ENCODE results near the gene POU6F2. TPM values are rescaled to one million over a fixed set of nuclear protein-coding genes. Genes with fewer than 3 reads are reported as not detected.
"Not testable (repeated sequence)": the region's sequence is repeated elsewhere in the genome, so short reads cannot be mapped to it uniquely, and the experiment has no call there.

The POU6F2 gene
- total RNA-seq, 1 donor, result not detected

DNA sequence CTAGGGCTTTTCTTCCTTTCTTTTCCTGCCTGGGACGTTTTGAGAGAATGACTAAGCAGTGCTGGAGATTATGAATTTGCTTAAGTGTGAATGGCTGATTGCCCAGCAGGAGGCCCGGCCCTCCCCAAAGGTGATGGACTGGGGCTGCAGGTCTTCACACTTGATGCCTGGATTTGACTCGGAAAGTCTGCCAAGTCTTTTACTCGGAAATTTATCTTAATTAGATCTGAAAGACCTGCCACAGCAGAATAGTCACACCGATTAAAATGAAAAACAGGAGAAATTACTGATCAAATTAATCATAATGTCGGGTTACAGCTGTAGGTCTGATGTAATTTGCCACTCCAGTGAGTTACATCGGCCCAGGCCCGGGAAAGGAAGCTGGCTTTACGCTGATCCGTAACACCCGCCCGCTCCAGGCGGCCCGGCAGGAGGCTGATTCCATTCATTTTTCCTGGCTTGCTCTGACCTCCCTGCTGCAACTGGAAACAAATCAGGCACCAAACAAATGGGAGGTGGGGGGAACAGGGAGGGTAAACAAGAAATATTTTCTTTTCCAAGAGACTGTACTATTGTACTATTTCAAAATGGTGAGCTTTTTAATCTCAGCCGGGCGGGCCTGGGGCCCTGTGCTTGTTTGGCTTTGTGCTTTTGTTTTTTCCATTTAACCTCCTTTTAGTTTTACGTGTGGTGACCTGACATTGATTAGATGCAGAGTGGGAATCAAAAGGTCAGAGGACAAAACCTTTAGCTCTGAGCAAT is 376.1 kb downstream of the POU6F2 start:
- Histone ChIP-seq H3K27me3 (ENCODE audit: insufficient read depth, low read length) (no peaks in the 10 kb centered on the region), H3K4me1 (ENCODE audit: insufficient read depth, low read length) (no peaks in the 10 kb centered on the region), H3K4me3 (ENCODE audit: low read length) (no peak overlapping the region), H3K9me3 (ENCODE audit: low read depth, low read length) (no peaks in the 10 kb centered on the region)

GRCh38 chr7:39355664-39356063 is 378.0 kb downstream of the POU6F2 start:
- Histone ChIP-seq H3K9me3 (ENCODE audit: low read depth, low read length) (no peaks in the 10 kb centered on the region), H3K4me3 (ENCODE audit: low read length) (no peak overlapping the region), H3K27me3 (ENCODE audit: insufficient read depth, low read length) (no peaks in the 10 kb centered on the region), H3K4me1 (ENCODE audit: insufficient read depth, low read length) (no peaks in the 10 kb centered on the region)

GRCh38 chr7:39356172-39356925 is 378.6 kb downstream of the POU6F2 start:
- Histone ChIP-seq H3K9me3 (ENCODE audit: low read depth, low read length) (no peaks in the 10 kb centered on the region), H3K27me3 (ENCODE audit: insufficient read depth, low read length) (no peaks in the 10 kb centered on the region), H3K4me1 (ENCODE audit: insufficient read depth, low read length) (no peaks in the 10 kb centered on the region), H3K4me3 (ENCODE audit: low read length) (no peak overlapping the region)

- H3K27me3 ChIP-seq (ENCODE audit: insufficient read depth, low read length), result no peaks in the 10 kb centered on the region
- no peaks in the 10 kb centered on the region for H3K4me1 ChIP-seq (ENCODE audit: insufficient read depth, low read length)
- H3K9me3 ChIP-seq (ENCODE audit: low read depth, low read length), result no peaks in the 10 kb centered on the region
- no peak overlapping the region for H3K4me3 ChIP-seq (ENCODE audit: low read length)
Observed at GRCh38 chr7:39357648-39358047, 379.9 kb downstream of the POU6F2 start.

DNA sequence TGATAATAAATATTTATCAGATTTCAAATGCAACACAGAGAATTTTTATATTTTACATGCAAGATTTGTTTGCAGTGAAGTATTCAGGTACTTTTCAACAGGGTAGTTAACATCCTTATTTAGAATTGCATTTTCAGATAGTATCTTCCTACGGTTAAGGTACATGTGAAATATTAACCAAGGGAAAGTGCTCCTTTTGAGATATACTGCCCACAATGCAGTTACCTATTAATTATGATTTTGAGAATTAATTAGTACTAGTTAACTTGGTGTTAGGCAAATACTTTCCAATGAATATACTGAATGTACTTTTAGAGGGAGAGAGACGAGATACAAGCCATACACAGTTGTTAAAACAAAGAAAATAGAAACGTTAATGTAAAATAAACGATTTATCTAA is 382.3 kb downstream of the POU6F2 start:
- Histone ChIP-seq H3K4me3 (ENCODE audit: low read length) (no peak overlapping the region), H3K27me3 (ENCODE audit: insufficient read depth, low read length) (no peaks in the 10 kb centered on the region), H3K9me3 (ENCODE audit: low read depth, low read length) (no peaks in the 10 kb centered on the region), H3K4me1 (ENCODE audit: insufficient read depth, low read length) (no peaks in the 10 kb centered on the region)

DNA sequence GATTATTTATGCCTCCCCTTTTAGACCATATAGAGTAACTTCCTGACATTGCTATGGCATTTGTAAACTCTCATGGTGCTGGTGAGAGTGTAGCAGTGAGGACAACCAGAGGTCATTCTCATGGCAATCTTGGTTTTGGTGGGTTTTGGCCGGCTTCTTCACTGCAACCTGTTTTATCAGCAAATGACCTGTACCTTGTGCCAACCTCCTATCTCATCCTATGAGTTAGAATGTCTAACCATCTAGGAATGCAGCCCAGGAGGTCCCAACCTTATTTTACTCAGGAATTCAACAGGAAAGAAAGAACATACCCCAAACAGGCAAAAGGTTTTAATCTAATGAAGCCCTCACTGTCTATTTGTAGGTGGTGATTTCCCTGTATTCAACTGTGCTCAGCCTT is 383.1 kb downstream of the POU6F2 start:
- no peaks in the 10 kb centered on the region for H3K27me3 ChIP-seq (ENCODE audit: insufficient read depth, low read length)
- H3K4me1 ChIP-seq (ENCODE audit: insufficient read depth, low read length), result no peaks in the 10 kb centered on the region
- H3K4me3 ChIP-seq (ENCODE audit: low read length), result no peak overlapping the region
- no peaks in the 10 kb centered on the region for H3K9me3 ChIP-seq (ENCODE audit: low read depth, low read length)

DNA sequence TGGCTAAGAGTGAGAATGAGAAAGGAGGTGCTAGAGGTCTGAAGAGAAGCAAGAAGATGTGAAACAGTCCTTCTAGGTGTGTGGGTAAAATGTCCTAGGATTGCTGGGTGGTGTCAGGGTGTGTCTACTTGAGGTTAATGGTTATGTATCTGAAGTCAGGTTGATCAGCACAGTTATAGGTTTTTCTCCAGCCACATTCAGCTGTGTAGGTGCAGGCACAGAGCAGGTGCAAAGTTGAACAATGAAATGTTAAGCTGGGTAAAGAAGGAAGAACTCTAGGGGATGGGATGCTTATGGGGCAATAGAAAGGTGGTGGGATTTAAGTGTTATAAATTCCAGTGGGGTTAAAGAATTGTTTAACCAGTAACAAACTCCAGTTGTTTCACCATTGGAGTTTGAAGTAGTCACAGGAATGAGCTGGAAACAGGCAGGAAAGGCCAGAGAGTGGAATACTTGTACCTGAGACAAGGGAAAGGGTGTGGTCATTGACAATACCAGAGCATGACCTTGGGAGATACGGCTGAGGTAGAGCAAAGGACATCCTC is 388.1 kb downstream of the POU6F2 start:
- H3K9me3 ChIP-seq (ENCODE audit: low read depth, low read length), result no peaks in the 10 kb centered on the region
- H3K27me3 ChIP-seq (ENCODE audit: insufficient read depth, low read length), result no peaks in the 10 kb centered on the region
- no peak overlapping the region for H3K4me3 ChIP-seq (ENCODE audit: low read length)
- H3K4me1 ChIP-seq (ENCODE audit: insufficient read depth, low read length), result no peaks in the 10 kb centered on the region

- no peaks in the 10 kb centered on the region for H3K9me3 ChIP-seq (ENCODE audit: low read depth, low read length)
- H3K27me3 ChIP-seq (ENCODE audit: insufficient read depth, low read length), result no peaks in the 10 kb centered on the region
- no peak overlapping the region for H3K4me3 ChIP-seq (ENCODE audit: low read length)
- H3K4me1 ChIP-seq (ENCODE audit: insufficient read depth, low read length), result no peaks in the 10 kb centered on the region
Observed at GRCh38 chr7:39367451-39367850, 389.7 kb downstream of the POU6F2 start.

DNA sequence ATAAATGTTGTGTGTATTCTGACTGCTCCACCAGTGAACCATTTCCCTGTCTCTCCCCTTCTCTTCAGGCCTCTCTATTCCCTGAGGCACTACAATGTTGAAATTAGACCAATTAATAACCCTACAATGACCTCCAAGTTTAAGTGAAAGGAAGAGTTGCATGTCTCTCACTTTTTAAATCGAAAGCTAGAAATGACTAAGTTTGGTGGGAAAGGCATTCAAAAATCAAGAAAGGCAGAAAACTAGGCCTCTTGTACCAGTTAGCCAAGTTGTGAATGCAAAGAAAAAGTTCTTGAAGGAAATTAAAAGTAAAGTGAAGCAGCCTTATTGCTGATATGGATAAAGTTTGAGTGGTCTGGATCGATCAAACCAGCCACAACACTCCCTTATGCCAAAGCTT is 390.2 kb downstream of the POU6F2 start:
- Histone ChIP-seq H3K4me1 (ENCODE audit: insufficient read depth, low read length) (no peaks in the 10 kb centered on the region), H3K4me3 (ENCODE audit: low read length) (no peak overlapping the region), H3K27me3 (ENCODE audit: insufficient read depth, low read length) (no peaks in the 10 kb centered on the region), H3K9me3 (ENCODE audit: low read depth, low read length) (no peaks in the 10 kb centered on the region)

GRCh38 chr7:39372383-39372782 is 394.7 kb downstream of the POU6F2 start:
- Histone ChIP-seq H3K4me1 (ENCODE audit: insufficient read depth, low read length) (no peaks in the 10 kb centered on the region), H3K27me3 (ENCODE audit: insufficient read depth, low read length) (no peaks in the 10 kb centered on the region)

DNA sequence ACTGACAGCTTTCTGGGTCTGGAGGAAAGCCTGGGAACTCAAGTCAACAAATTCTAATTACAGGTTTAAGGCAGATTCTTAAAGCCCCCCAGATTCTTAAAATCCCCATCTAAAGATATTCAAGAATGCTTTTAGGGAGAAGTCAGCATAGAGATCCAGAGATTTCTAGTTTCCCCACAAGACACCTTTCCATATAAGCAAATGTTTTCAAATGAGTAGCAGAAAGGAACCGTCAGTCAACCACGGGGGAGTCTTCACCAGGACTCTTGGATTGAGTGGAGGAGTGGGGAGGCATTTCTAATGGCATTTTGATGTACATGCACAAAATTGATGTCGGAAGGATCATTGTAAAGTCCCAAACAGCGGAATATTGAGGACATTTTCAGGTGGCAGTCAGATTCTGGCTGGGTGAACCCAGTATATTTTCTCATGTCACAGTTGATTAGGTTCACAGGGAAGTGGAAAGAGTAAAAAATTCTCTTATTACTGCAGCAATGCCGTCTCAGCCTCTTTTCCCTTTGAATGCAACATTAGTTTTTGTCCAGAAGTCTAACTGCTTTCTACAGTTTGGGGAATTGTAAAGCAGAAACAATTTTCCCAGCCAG is 396.8 kb downstream of the POU6F2 start:
- Histone ChIP-seq H3K4me3 (ENCODE audit: low read length) (no peak overlapping the region), H3K4me1 (ENCODE audit: insufficient read depth, low read length) (no peaks in the 10 kb centered on the region), H3K27me3 (ENCODE audit: insufficient read depth, low read length) (no peaks in the 10 kb centered on the region), H3K9me3 (ENCODE audit: low read depth, low read length) (no peaks in the 10 kb centered on the region)

More at GRCh38 chr7:39372383-39372782, 394.7 kb downstream of the POU6F2 start:
- H3K9me3 ChIP-seq (ENCODE audit: low read depth, low read length), result no peaks in the 10 kb centered on the region
- H3K4me3 ChIP-seq (ENCODE audit: low read length), result no peak overlapping the region

DNA sequence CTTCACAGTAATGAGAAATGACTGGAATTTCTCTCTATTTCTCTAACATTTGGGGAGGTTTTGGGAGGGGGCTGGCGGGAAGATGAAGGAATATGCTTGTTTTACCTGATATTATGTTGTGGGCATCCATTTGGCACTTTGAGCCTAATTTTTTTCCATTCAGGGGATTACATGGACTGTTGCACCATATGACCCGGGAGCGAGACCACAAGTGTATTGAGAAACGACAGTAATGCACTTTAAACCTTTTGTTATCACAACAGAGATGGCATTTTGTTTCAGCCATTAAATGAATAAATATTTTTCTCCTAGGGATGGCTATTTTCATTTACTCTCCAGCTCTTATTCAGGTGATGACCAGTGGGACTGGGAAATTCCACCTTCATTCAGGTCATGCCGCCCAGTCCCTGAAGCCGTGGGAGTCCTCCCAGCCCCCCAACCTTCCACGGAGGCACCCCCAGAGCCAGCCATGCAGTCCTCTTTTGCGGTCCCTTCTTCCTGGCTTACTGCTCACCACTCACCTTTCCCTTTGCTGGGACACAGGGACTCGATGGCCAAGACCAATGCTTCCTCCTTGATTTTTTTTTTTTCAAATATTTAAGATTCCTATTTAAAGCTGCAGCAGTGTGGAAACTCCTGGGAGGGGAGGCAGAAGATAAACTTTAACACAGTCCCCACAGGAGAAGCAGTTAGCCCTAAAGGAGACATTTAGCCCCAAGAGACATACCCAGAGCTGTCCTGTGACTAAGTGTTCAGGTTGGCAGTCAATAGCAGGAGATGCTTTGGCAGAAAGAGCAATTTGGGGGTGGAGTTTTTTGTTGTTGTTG is 397.6 kb downstream of the POU6F2 start:
- no peaks in the 10 kb centered on the region for H3K27me3 ChIP-seq (ENCODE audit: insufficient read depth, low read length)
- H3K4me1 ChIP-seq (ENCODE audit: insufficient read depth, low read length), result no peaks in the 10 kb centered on the region
- H3K4me3 ChIP-seq (ENCODE audit: low read length), result no peak overlapping the region
- no peaks in the 10 kb centered on the region for H3K9me3 ChIP-seq (ENCODE audit: low read depth, low read length)

DNA sequence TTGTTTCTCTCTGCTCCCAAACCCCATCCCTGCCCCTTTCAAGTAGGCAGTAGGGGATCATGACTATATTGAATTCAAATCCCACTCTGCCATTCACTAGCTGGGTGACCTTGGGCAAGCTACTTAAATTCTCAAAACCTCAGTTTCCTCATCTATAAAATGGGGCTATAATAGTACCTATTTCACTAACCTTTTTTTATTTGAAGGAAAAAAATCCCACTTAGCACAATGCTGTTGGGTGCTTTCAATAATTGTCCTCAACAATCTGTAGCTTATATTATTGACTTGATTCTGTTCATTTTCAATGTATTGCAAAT is 398.1 kb downstream of the POU6F2 start:
- no peak overlapping the region for H3K4me3 ChIP-seq (ENCODE audit: low read length)
- H3K4me1 ChIP-seq (ENCODE audit: insufficient read depth, low read length), result no peaks in the 10 kb centered on the region
- H3K27me3 ChIP-seq (ENCODE audit: insufficient read depth, low read length), result no peaks in the 10 kb centered on the region
- no peaks in the 10 kb centered on the region for H3K9me3 ChIP-seq (ENCODE audit: low read depth, low read length)

DNA sequence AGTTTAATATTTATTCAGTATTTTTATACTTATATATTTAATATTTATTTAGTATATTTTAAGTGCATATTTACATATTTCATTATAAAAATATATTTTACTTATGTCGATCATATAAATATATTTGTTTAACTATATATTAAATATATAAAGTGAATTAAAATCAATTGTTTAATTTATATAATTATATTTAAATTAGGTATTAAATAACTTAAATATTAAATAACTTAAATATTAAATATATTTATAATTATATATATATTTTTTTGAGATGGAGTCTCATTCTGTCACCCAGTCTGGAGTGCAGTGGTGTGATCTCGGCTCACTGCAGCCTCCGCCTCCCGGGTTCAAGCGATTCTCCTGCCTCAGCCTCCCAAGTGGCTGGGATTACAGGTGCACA is 399.2 kb downstream of the POU6F2 start:
- H3K4me1 ChIP-seq (ENCODE audit: insufficient read depth, low read length); H3K9me3 ChIP-seq (ENCODE audit: low read depth, low read length); H3K27me3 ChIP-seq (ENCODE audit: insufficient read depth, low read length); H3K4me3 ChIP-seq (ENCODE audit: low read length): not testable (repeated sequence)

- no peaks in the 10 kb centered on the region for H3K4me1 ChIP-seq (ENCODE audit: insufficient read depth, low read length)
- no peak overlapping the region for H3K4me3 ChIP-seq (ENCODE audit: low read length)
- H3K9me3 ChIP-seq (ENCODE audit: low read depth, low read length), result no peaks in the 10 kb centered on the region
- H3K27me3 ChIP-seq (ENCODE audit: insufficient read depth, low read length), result no peaks in the 10 kb centered on the region
Observed at GRCh38 chr7:39379416-39379815, 401.7 kb downstream of the POU6F2 start.

All from mononuclear cell (primary cell).